A549 treated with DMSO at 1 μM for 4 hours (cell line): ENCODE data around the gene PROP1. TPM values are rescaled to one million over a fixed set of nuclear protein-coding genes. Genes with fewer than 3 reads are reported as not detected.

ENCODE experiments used
- total RNA-seq: library from RNA; stranded (reverse); fragments of 200-300 nt; extraction: Qiagen RNA extraction; gene quantifications from 5 replicates; pipeline ENCODE4 v1.2.3, GENCODE V29; 2022; ENCODE audit warnings: low read depth

PROP1 gene
- total RNA-seq, result not detected in 5 replicates

GRCh38 chr5:177995691-177996595 lies at the start of gene PROP1:
TSS of gene PROP1 (minus strand) at chr5:177996242. CDS start at chr5:177995933, 309 bp downstream.

Other genes starting within 250 kb of the PROP1 start
- gene FAM153A, start 213.3 kb downstream of the PROP1 start, total RNA-seq, result not detected in 5 replicates
- 1.0 to 1.5 TPM (median 1.4 TPM) in 5 replicates for gene N4BP3, start 117.3 kb upstream of the PROP1 start, total RNA-seq
- gene RMND5B, start 134.8 kb upstream of the PROP1 start, total RNA-seq, result 19.9 to 29.0 TPM (median 27.9 TPM) in 5 replicates
- 378 to 460 TPM (median 404 TPM) in 5 replicates for gene NHP2, start 157.6 kb upstream of the PROP1 start, total RNA-seq
- gene GMCL2, start 191.1 kb upstream of the PROP1 start, total RNA-seq, result not detected in 5 replicates
- 319 to 368 TPM (median 327 TPM) in 5 replicates for gene HNRNPAB, start 208.3 kb upstream of the PROP1 start, total RNA-seq
- 6.9 to 10.1 TPM (median 9.4 TPM) in 5 replicates for gene PHYKPL, start 236.6 kb upstream of the PROP1 start, total RNA-seq